Ovary (tissue), 9 donors: Measurements from ENCODE around the gene COL11A2. TPM values are rescaled to one million over a fixed set of nuclear protein-coding genes. Genes with fewer than 3 reads are reported as not detected.

ENCODE experiments used
- DNase-seq, 5 donors: peaks; one replicate each; pipeline ENCODE4 v3.0.0-alpha.2; 2019 to 2020
- H3K27ac ChIP-seq, 2 donors: fragments of 200-600 bp; one replicate each; pipeline versions ENCODE4 v1.5.1 to v1.8.0; 2019 to 2022
- H3K27me3 ChIP-seq: fragments of 200-600 bp; one replicate; pipeline ENCODE4 v1.8.0; 2022
- H3K36me3 ChIP-seq: fragments of 200-600 bp; sonication (generic); one replicate; pipeline ENCODE4 v1.5.1; 2019
- H3K4me1 ChIP-seq: one replicate; pipeline ENCODE4 v1.8.1; 2013; ENCODE audit warnings: mild to moderate bottlenecking, moderate library complexity; ENCODE audit not compliant: insufficient read depth
- H3K4me3 ChIP-seq: fragments of 200-600 bp; sonication (generic); one replicate; pipeline ENCODE4 v1.5.1; 2017
- H3K9me3 ChIP-seq, 2 donors: fragments of 200-600 bp in 1 of 2; sonication (generic) in 1 of 2; one replicate each; pipeline versions ENCODE4 v1.5.1 to v1.8.1; 2013 to 2019; ENCODE audit warnings: mild to moderate bottlenecking in 1 of 2, moderate library complexity in 1 of 2
- EP300 ChIP-seq: sonication (generic); formaldehyde crosslinking; IDR thresholded peaks from one replicate; pipeline ENCODE4 v1.6.1; 2017; ENCODE audit warnings: antibody characterized with exemption
- POLR2A ChIP-seq: fragments of 450-650 bp; IDR thresholded peaks from one replicate; pipeline ENCODE4 v1.6.1; 2017; ENCODE audit warnings: antibody characterized with exemption, mild to moderate bottlenecking, moderate library complexity
- WGBS, 3 donors: extraction: QIAGEN DNeasy Blood & Tissue Kit in 1 of 3; methylation state at CpG; one replicate each; pipeline versions ENCODE4 v1.1.5 to v1.1.7; 2013 to 2017; 5-methylcytosine and 5-hydroxymethylcytosine counted together
- intact Hi-C, 4 donors: fragments of 100-400 bp; cut with DNase I; formaldehyde crosslinking; loops; one replicate each; pipeline versions ENCODE4 v1.11.0 to v1.15.1; 2022 to 2023
- polyA plus RNA-seq, 2 donors: library from polyadenylated mRNA; stranded (reverse); fragments of 200-250 nt in 1 of 2; fragments of 350-450 nt in 1 of 2; fragmentation: Illumina TruSeq in 1 of 2; extraction: RNeasy Lipid Tissue Mini Kit (QIAGEN cat#74804) in 1 of 2; gene quantifications; one replicate each; pipeline ENCODE4 v1.2.3, GENCODE V29; 2013 to 2014
- total RNA-seq, 7 donors: library from RNA; depleted of rRNA in 2 of 7; stranded (reverse); fragments of >200 nt in 2 of 7; fragmentation: NEBNext Ultra II Directional in 3 of 7; extraction: Animal tissue kit (Norgen Biotek cat#: 25700) in 3 of 7; gene quantifications; one replicate each; pipeline versions ENCODE4 v1.1.0 to v1.2.4, GENCODE V29; 2016 to 2023
- TF ChIP-seq, protein P1 (sequence below), 3 donors: fragments of 450-650 bp in 2 of 3; fragments of 200-600 bp in 1 of 3; IDR thresholded peaks; one replicate each; pipeline versions ENCODE4 v1.5.1 to v1.8.0; 2016 to 2022; ENCODE audit warnings: antibody characterized with exemption in 3 of 3, mild to moderate bottlenecking in 1 of 3
- donor health status: DM: no; HTN: no; CAD: no; lungs with moderate emphysema.
- donor health status: DM: no; HTN: no; CAD: no.
- donor health status: Bipolar disorder and iron deficiency.
- donor health status: DM: yes; HTN: yes; CAD: no.
- donor health status: DM: no; HTN: no; CAD: no.
- donor health status: DM: yes; HTN: yes; CAD: no.

Gene COL11A2
- total and polyA plus RNA-seq, 9 donors = 0.52 to 1.2 (median 0.92) TPM

DNA sequence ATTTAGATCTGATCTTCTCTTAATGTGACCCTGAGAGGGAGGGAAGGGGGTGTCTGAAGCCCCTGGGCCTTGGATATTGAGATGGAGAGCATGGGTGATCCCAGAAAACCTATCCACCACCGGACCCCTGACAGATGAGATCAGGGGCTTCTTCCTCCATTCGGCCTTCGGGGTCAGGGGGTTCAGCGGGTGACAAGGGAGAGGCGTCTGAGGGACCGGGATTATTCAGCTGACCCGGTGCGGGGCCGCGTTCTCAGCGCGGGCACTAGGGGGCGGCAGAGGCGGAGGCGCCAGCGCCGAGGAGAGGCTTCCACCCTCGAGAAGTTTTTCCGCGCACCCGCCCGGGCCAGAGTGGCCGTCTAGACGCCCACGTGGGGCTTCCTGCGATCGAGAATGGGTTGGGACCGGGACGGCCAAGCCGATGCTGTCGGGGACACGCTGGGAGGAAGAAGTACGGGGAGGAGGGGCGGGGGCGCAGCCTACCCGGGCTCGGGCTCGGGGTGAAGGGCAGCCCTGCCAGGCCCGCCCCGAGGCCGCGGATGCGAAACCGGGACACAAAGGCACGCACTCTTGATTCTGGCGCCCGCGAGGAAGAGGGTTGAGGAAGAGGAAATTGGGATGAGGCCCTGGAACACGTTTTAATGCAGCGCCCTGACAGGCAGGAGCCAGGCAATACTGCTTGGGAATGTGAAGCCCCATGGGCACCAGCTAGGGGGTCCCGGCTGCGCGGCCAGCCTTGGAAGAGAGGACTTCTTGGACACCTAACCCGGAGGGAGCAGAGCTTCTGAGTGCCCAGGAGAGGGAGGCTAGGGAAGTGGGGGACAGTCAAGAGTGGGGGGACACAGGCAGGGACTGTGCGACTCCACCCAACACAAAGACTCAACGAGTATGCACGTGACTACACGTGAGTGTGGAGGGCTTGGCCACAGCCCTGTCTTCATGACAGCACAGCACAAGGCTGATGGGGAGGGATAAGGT is 30.6 kb downstream of the COL11A2 start:
- DNase-seq = peak; percentile 65 to 86 (median 79)
- no peak overlapping the region for H3K27ac ChIP-seq
- TF ChIP-seq, protein P1, sequence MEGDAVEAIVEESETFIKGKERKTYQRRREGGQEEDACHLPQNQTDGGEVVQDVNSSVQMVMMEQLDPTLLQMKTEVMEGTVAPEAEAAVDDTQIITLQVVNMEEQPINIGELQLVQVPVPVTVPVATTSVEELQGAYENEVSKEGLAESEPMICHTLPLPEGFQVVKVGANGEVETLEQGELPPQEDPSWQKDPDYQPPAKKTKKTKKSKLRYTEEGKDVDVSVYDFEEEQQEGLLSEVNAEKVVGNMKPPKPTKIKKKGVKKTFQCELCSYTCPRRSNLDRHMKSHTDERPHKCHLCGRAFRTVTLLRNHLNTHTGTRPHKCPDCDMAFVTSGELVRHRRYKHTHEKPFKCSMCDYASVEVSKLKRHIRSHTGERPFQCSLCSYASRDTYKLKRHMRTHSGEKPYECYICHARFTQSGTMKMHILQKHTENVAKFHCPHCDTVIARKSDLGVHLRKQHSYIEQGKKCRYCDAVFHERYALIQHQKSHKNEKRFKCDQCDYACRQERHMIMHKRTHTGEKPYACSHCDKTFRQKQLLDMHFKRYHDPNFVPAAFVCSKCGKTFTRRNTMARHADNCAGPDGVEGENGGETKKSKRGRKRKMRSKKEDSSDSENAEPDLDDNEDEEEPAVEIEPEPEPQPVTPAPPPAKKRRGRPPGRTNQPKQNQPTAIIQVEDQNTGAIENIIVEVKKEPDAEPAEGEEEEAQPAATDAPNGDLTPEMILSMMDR (IDR thresholded peaks at IDR 0.05) = peak; percentile 85 to 97 (median 88)
- TF ChIP-seq POLR2A (no peak), EP300 (no peak)
- intact Hi-C loops = loop anchor here (2.0 to 5.0 kb wide), 2 partner anchors 86 to 87 kb away; no protein-coding TSS in a partner anchor
- H3K9me3 ChIP-seq = no peaks in the 10 kb centered on the region
- H3K4me1 ChIP-seq = no peaks in the 10 kb centered on the region
- WGBS, 3 donors = 6 to 10% (median 8%) methylated on average over 58 of the region's 58 CpGs
- peak overlapping the region; percentile 37 for H3K4me3 ChIP-seq
- H3K27me3 ChIP-seq = no peaks in the 10 kb centered on the region
- no peaks in the 10 kb centered on the region for H3K36me3 ChIP-seq

DNA sequence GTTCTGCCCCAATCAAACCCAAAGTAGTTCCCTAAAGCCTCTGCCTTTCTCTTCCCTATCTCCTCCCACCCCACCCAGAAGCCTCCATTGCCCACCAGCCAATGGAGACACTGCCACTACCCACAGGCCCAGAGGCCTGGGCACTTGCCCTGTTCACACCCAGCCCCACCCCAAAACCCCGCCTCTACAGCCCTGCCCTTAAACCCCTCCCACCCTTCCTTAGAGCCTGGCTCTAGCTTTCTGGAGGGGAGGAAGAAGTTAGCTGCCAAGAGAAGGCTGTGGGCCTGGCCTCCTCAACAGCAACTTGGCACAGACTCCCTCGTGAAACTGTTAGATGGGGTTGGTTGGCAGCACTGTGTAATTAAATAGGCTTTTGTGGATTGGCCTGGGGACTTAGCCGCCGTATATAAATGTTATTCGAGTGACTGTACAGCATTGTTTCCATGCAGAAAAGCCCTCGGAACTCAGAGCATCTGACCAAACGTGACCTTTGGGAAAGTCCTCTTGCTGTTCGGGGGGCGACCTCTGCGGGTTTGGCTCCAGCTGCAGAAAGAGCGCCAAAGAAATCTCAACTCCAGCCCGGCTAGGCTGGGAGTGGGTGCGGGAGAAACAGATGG is 31.4 kb downstream of the COL11A2 start:
- H3K4me3 ChIP-seq = no peak overlapping the region
- H3K27ac ChIP-seq = no peak overlapping the region
- H3K27me3 ChIP-seq = no peaks in the 10 kb centered on the region
- TF ChIP-seq POLR2A (no peak), EP300 (no peak)
- TF ChIP-seq, protein P1 (IDR thresholded peaks at IDR 0.05) = no peak
- no peaks in the 10 kb centered on the region for H3K36me3 ChIP-seq
- DNase-seq = peak in 1 of 5 donors; percentile 18
- H3K9me3 ChIP-seq = no peaks in the 10 kb centered on the region
- intact Hi-C loops = loop anchor here in 3 of 4 donors (2.0 to 5.0 kb wide), 2 partner anchors 86 to 88 kb away; no protein-coding TSS in a partner anchor
- WGBS, 3 donors = 31 to 34% (median 32%) methylated on average over 13 of the region's 13 CpGs
- no peaks in the 10 kb centered on the region for H3K4me1 ChIP-seq

GRCh38 chr6:33160096-33160495 is 32.2 kb downstream of the COL11A2 start:
- H3K4me1 ChIP-seq = no peaks in the 10 kb centered on the region
- H3K27me3 ChIP-seq = no peaks in the 10 kb centered on the region
- H3K27ac ChIP-seq = no peak overlapping the region
- WGBS, 3 donors = 75 to 83% (median 76%) methylated on average over 11 of the region's 11 CpGs
- no peaks in the 10 kb centered on the region for H3K36me3 ChIP-seq
- no peaks in the 10 kb centered on the region for H3K9me3 ChIP-seq
- intact Hi-C loops = loop anchor here in 3 of 4 donors (2.0 to 5.0 kb wide), 2 partner anchors 87 to 89 kb away; no protein-coding TSS in a partner anchor
- no peak overlapping the region for H3K4me3 ChIP-seq
- no peak for DNase-seq
- TF ChIP-seq, protein P1 (IDR thresholded peaks at IDR 0.05) = no peak
- TF ChIP-seq POLR2A (no peak), EP300 (no peak)

DNA sequence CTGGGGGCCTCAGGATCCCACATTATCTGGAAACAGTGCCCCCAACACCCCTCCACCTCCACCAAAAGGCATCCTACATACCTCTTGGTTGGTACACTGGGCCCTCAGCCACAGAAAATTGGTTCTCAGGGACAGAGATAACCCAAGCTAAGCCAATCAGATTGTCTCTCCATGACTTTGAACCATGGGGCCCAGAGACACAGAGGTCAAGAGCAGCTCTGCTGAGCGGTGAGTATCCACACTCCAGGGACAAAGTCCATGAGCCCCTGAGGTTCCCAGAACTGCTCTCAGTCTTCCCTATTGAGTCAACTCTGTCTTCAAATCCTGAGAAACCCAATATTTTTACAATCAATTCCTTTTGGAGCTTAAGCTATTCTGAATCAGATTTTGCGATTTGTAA is 35.3 kb downstream of the COL11A2 start:
- Histone ChIP-seq H3K4me1 (no peaks in the 10 kb centered on the region), H3K27me3 (no peaks in the 10 kb centered on the region), H3K36me3 (no peaks in the 10 kb centered on the region), H3K27ac (no peak overlapping the region), H3K9me3 (no peaks in the 10 kb centered on the region), H3K4me3 (no peak overlapping the region)
- no peak for DNase-seq
- WGBS, 3 donors = 71 to 89% (median 75%) methylated on average over 2 of the region's 2 CpGs
- TF ChIP-seq EP300 = no peak
- no peak for TF ChIP-seq POLR2A
- TF ChIP-seq, protein P1 (IDR thresholded peaks at IDR 0.05) = no peak
- intact Hi-C loops = no loop called here
